G401.6 (cell line): ENCODE data around the gene DGKI.

Source experiments
- FAIRE-seq: peaks from 2 replicates; lab custom pipeline; 2012; peaks lifted over from hg19 to GRCh38; lab: Jason Lieb, UNC

The DGKI gene

DNA sequence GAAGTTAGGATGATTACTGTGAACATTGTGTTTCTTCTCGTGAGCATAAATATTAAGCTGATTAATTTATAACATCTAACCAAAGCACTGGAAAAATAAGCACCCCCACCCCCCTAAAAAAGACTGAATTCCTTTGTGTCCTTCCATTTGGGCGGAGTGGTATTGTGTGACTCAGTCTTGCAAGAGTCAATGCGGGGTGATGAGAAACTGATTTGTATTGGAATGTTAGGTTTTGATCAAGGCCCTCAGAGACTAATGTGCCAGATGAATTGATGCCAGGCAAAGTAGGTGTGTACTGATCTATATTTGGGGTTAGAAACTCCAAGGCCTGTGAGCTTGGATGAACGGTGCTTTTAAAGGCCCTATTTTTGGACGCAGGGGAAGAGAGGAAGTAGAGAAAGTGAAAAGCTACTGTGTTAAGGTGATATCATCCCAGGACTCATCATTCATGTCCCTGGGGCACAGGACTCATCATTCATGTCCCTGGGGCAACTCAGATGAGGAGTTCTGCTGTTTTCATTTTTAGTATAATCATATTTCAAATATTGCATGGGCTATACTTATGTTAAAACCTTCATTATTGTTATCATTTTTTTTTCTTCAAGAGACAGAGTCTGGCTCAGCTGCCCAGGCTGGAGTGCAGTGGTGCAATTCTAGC is 442.0 kb downstream of the DGKI start:
- no peak for FAIRE-seq

DNA sequence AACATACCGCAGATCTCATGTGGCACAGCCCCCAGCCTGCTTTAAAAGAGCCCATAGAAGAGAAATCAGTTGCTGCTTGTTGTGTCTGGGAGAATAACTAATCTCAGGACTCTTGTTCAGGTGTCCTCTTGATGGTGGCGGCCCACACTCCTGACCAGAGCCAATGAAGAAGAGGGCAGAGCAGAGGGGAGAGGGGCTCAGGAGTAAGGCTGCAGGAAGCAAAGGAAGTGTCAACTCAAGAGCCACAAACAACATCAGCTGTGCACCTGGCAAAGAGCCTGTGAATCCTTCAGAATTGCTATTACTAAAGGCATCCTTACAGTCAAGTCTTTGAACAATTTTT is 443.4 kb downstream of the DGKI start:
- no peak for FAIRE-seq

DNA sequence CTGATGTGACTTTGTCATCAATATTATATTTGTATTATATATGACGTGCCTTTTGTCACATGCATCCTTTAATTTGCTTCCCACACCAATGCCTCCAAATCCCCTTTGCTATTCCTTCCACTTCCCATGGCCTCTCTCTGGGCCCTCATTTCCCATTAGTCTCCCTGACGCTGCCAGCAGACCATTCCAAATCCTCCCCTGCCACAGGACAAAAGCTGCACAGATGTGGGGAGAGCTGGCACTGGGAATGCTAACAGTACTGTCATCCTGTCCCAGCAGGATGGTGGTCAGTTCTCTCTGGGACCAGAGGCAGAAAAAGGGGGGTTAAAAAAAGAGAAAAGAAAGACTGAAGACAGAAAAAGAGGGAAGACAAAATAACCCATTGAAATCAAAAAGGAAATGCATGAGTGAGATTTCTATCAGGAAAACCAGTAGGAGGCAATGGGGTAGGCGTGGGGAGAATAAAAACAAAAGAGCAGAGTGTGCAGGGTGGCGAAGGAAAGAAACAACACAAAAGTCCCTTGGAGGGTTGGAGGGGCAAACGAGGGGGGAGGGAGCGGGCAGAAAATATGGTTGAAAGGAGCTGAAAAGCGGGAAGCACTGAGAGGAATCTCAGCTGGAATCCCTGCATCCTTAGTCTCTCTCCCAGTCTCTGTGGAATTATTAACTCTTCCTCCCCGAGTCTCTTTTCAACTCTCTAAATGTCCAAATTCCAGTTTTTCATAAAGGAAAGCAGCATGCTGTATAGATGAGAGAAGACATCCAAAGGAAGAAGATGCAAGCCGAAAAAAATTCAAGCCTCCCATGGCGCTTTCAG is 444.0 kb downstream of the DGKI start:
- FAIRE-seq = no peak

DNA sequence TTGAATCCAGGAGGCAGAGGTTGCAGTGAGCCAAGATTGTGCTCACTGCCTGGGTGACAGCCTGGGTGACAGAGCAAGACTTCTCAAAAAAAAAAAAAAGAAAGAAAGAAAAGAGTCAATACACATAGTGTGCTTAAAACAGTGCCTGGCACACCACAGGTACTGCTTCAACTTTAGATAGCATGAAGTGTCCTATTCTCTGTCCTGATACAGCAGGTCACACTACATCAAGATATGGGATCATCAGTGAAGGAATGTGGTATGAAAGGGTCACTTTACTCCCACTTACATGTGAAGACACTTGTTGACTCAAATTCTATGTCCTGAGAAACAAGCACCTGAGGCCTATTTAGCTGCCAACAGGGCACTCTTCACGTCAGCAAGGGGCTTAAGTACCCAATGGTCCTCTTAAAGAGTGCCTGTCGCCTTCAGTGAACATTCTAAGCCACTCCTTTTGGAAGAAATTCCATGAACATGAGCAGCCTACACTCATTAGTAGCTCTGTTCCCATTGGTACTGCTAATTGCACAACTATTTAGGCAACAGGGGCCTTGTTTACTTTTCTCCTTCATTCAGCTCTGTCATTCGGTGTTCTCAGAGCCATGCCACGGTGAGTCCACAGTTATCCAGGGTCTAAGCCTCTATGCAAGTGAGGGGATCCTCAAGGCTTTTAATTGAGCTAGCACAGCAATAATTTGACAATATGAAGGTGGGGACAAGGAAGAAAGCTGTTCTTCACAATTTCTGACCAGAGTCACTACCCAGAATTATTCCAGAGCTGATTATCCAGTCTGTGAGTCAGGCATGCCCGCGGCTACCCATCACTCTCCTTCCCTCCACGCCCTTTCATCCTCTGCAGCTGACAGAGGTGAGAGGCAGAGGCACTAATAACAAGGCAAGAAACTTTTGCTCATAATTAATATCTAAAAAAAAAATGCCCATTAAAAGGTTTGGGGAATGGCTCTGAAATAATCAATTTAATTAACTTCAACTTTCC is 446.6 kb downstream of the DGKI start:
- no peak for FAIRE-seq

DNA sequence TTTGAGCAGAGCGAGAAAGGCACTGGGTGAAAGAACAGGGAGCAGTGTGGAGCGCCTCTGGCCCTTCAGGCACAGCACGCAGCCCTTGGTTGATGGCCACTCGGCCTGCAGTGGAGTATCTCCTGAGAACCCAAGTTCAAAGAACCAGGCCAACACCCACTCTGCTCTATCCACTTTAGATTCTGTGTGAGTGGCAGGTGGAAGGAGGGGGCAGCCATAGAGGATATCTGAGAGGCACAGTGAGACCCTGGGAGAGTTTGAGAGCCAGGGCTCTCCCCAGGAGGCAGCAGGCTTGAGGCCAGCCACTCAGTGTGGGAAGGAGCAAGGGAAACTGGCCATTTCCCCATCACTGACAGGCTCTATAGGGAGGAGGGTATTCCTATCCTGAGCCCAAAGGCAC is 450.7 kb downstream of the DGKI start:
- no peak for FAIRE-seq

DNA sequence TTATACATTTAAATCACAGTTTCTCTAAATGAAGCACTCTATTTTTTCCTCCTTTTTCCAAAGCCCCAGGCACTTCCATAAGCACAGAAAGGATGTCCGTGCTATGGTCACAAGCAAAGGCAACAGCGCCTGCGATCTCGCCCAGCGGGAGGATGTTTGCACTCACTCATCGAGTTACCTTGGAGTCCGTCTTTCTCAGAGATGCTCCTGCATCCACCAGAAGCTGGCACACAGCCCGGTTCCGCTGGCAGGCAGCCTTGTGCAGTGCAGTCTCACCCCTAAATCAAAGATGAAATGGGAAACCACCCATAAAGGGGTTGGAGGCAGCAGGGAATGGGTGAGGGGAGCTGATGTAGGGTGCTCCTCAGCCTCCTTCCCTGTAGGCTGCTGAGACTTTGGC is 451.4 kb downstream of the DGKI start:
- no peak for FAIRE-seq

DNA sequence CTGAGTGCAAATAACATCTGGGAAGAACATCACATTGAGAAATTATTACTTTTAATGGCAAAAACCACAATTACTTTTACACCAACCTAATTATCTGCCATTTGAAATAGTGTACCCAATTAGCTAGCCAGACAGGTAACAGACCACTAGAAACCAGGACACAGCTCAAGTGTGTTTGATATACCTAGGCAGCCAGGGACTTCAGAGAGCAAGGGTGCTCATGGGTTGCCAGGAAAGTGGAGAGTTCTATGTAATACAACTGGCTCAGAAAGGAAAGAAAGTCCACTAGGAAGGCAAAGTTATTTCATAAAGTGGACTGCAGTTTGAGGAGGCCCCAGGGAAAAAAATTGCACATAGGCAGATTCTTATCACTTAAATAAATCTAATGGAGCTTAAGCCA is 453.2 kb downstream of the DGKI start:
- FAIRE-seq = no peak

DNA sequence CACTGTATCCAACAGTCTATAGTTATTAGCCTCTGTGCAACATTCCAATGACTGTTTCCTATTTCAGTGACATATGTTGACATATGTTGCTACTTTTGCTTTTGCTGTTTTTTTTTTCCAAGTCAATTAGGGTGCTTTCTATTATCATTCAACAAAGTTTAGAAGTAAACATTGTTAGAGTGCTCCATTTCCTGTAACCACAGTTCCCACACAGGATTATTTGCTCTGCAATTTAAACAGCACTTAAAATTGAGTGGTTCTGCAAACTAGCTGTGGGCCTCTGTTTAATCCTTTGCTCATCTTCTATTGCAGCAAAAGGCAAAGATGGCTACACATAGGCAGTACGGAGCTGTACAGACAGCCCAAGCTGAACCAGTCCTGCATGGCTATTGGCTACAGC is 456.7 kb downstream of the DGKI start:
- FAIRE-seq = no peak

DNA sequence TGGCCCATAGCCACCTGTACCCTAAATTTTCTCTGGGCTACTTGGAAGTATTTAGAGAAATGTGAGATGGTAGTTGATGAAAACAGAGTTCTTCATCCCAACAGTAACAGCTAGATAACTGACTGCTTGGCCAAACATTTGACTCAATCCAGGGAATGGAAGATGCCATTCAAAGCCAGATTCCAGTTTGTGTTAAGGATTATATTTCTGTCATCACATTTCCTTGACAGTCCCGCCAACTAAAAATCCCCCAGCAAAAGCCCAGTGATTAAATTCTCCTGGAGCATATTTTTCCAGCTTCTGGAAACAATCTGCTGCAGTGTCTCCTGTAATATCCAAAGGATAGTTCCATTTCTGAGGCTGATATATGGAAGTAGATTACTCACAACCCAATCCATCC is 457.9 kb downstream of the DGKI start:
- FAIRE-seq = no peak

DNA sequence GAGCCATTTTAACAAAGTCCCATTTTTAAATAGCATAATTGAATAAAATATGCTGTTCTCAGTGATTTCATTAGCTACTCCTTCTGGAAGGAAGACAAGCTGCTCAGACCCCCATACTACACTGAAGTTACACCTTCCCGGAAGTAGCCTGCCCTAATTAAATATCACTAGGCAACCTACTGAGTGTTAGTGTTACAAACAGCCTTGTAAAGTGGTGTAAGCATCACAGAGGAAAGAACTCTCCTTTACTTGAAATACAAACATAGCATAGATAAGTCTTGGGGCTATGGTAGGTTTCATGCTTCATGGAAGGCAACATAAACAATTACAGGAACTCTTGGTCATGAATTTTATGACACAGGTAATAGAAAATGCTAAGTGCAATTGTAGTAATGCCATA is 459.8 kb downstream of the DGKI start:
- FAIRE-seq = no peak

DNA sequence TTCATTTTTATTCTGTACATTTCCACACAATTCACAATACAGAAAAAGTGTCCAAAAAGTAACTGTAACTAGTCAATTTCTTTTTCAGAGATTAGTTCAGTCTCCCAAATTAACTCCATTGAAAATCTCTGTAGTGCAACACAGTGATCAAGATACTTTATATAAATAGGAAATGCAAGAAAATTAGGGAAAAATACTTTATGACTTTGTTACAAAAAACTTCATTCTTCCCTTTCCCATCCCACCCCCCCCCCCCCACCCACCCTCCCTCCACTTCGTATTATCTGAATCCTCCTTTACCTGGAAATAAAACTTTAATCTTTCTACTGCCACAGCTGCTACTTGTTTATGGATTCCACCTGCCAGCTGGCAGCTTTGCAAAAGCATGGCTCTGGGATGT is 465.7 kb downstream of the DGKI start:
- FAIRE-seq = no peak

DNA sequence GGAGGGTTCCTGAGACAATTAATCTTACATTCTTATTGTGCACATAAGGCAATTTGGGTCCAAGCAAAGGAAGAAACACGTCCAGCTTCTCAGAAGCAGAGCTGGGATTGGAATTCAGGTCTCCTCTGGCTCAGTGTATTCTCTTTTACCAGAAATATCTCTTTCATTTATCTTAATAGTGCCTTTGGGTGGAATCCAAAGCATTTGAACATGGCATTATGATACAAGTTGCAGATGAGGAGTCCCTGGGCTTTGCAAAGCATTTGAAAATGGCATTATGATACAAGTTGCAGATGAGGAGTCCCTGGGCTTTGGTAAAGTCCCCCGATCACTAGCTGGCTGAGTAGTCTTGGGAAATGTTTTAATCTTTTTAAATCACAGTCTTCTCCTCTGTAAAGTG is 473.3 kb downstream of the DGKI start:
- no peak for FAIRE-seq

DNA sequence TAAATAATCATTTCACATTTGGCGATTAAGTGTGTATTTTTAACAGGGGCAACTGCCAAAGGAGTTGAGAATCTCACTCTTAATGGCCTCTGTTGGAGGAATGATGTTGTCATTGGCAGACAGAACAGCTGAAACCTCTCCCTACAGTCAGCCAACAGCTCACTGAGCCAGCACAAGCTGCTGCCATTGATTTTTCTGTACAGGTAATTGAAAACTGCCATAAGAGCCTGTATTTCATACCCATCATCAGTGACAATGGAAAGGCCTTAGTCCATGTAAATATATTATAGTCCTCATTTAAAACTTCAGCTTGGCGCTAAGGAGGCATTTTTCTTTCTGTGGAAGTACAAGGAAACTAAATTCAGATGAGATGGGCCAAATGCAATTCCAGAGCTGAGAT is 475.2 kb downstream of the DGKI start:
- FAIRE-seq = no peak

DNA sequence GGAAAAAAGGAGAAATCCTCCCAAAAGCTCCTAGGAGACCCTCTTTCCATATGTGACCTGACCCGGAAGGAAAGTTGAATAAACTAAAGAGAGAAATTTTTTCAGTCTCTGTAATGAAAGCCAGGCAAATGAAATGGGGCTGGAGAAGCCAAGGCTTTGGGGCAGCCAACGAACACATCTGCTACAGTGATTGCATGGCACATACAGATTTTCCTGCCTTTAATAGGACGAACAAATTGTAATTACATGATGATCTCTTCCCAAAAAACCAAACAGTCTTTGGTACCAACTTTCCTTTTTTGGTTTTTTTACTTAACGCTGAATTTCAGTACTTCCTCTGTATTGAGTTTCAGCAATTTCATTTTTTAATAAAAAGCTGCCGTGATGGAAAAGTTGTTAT is 479.8 kb downstream of the DGKI start:
- no peak for FAIRE-seq

DNA sequence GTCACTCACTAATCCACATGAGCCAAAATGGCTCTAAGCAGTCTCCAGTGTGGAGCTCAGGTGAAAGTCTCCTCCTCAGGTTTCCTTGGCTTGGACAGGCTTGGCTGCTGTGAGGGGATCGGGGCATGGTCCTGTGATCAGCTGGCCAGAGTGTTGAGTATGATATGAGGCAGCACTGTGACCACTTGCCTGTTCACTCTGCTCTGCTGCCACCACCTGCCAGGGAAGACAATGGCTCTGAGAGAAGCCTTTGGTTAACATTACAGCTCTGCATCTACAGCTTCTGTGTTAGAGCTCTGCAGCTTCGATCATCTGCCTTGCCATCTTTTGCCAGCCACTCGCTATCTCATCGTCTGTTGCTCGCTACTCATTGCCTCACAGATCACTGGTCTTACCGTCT is 483.1 kb downstream of the DGKI start:
- no peak for FAIRE-seq

DNA sequence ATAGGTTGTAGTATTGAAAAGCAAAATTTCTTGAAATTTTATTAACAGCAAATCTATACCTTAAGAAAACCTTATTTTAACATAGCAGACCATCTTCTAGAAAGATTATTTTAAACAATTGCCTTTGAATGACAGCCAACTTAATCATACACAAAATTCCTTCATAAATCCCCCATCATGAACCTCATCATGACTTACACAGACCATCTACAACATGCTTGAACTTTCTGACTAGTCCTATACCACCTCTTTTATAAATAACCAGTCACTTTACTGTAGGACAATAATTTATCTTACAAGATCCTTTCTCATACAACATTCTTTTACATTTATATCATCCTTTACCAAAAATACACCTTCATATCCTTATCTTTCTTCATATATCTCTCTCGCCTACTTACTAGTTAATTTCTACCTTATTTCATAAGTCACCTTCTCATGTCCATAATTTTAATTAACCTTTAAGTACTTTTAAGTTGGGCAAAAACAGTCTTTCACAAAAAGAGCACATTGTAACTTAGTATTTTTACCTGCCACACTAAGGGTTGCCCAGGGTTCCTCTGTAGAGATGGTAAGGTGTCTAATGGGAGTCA is 486.6 kb downstream of the DGKI start:
- no peak for FAIRE-seq

DNA sequence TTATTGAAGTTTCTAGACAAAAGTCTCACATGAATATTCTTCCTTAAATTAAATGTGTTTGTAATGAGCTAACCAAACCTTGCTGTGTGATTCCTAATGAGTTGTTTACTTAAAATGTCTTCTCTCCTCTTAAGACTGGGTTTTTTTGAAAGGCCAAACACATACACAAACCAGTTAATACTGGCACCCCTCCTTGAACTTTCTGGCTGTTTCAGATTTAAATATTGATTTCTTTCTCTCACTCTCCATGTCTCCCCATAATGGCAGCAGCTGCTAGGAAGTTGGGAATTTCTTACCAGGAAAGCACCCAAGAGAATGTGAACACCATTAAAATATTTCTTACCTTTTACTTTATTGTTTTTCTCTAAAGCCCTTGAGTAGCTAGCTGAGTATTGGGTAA is 491.8 kb downstream of the DGKI start:
- no peak for FAIRE-seq

DNA sequence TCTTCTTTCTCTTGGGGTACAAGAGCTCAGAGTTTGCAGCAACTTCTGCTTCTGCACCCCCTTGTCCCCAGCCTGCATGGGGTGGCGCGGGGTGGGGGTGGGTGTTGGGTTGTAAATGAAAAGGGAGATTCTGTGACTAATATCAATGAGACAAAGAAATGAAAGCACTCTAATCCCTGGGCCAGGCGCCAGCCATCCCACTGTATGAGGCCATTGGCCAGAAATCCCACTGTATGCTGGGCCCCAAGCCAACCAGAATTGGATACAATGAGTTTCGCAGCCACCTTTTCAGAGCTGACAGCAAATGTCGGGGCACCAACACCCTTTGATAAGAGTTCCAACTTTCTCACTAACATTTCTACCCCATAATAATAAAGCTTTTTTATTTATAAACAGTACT is 492.4 kb downstream of the DGKI start:
- FAIRE-seq = no peak

DNA sequence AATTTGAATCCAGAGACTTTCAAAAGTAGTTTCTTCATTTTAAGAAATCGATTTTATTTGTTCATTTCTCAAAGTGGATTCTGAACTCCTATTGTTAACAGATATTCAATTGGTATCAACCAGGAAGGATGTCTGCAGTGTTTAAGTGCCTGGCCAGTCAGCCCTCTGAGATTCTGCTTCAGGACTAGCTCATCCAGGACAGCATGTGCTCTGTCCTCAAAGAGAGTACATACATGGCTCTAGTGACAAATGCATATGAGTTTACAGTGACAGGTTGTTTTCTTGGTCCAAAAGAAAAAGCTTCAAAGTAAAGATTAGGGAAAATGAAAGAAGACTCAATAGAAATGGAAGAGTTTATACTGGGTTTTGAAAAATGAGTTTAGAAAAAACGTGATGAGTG is 494.8 kb downstream of the DGKI start:
- no peak for FAIRE-seq

DNA sequence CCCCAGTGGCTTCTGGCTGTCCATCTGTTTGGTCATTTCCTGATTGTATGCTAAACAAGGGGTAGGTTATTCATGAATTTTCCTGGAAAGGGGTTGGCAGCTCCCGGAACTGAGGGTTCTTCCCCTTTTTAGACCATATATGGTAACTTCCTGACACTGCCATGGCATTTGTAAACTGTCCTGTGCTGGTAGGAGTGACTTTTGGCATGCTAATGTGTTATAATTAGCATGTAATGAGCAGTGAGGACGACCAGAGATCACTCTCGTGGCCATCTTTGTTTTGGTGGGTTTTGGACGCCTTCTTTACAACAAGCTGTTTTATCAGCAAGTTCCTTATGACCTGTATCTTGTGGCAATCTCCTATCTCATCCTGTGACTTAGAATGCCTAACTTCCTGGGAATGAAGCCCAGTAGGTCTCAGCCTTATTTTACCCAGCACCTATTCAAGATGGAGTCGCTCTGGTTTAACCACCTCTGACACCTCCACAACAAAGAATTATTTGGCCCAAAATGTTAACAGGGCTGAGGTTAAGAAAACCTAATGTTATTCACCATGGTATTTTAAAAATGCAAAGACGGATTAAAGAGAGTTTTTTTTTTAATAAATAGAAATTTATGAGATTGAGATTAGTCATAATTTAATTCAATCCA is 500.9 kb downstream of the DGKI start:
- FAIRE-seq = no peak

DNA sequence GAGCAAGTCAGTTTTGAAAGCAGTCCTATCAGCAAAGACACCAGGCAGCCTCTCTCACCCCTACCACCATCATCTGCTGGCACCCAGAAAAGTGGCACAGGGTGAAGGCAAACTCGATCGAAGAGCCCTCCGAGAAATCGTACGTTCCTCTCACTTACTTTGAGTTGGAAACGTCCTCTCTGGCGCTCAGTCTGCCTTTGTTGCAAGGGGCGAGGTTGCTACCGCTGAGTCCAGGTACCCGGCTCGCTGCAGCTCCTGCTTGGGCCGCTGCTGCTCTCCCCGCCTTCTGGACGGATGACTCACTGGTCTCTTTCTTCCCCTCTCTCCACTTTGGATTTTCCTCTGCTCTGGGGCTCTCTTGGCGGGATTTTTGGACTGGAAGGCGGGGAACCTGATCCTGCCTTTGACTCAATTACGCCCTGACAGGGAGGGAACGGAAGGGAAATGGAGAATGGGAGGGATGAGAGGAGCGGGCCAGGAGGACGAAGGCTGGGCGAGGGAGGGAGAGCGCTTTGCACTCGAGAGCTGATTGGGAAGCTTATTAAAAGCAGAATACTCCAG is 503.4 kb downstream of the DGKI start, which contains the start of gene PTN:
Gene PTN (minus strand): TSS at position 453 of the 561 bp plus-strand sequence. CDS start 88,760 bp downstream, outside the sequence.
- no peak for FAIRE-seq

DNA sequence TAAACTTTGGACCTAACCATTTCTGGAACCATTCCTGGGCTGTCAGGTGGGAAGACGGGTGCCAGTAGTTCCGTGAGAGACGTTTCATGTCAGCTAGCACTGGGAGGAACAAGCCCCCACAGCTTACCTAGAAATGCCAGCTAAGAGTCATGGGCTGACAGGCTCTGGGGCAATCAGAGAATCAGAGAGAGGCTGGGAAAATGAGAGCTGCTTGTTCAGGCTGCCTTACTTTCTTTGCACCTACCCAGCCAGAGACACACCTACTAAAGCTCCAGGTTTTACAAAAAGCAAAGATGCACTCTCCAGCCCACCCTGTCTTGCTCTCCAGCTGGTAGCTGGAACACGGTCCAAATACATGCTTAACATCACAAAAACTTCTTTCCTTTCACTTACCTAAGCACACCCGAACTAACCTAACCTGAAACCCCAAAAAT is 503.9 kb downstream of the DGKI start:
- no peak for FAIRE-seq
